Fibroblast of gingiva (primary cell): Measurements from ENCODE around the gene SRRM4.
"Not testable (repeated sequence)": the region's sequence is repeated elsewhere in the genome, so short reads cannot be mapped to it uniquely, and the experiment has no call there.

Source experiments
- DNase-seq: peaks from one replicate; pipeline ENCODE4 v3.0.0-alpha.2; 2011; ENCODE audit warnings: low read depth

The SRRM4 gene

GRCh38 chr12:119011231-119011630 is 29.9 kb downstream of the SRRM4 start:
- DNase-seq: no peak

GRCh38 chr12:119012179-119012578 is 30.8 kb downstream of the SRRM4 start:
- no peak for DNase-seq

GRCh38 chr12:119013023-119013422 is 31.7 kb downstream of the SRRM4 start:
- DNase-seq: no peak

GRCh38 chr12:119014368-119014767 is 33.0 kb downstream of the SRRM4 start:
- DNase-seq: no peak

- no peak for DNase-seq
These were observed 35.4 kb downstream of the SRRM4 start for GRCh38 chr12:119016715-119017114.

GRCh38 chr12:119019166-119019565 is 37.8 kb downstream of the SRRM4 start:
- no peak for DNase-seq

GRCh38 chr12:119020406-119021360 is 39.3 kb downstream of the SRRM4 start:
- no peak for DNase-seq

- DNase-seq: no peak
These were observed 43.0 kb downstream of the SRRM4 start for GRCh38 chr12:119024356-119024755.

GRCh38 chr12:119025786-119026185 is 44.4 kb downstream of the SRRM4 start:
- DNase-seq: no peak

- DNase-seq: not testable (repeated sequence)
These were observed 52.0 kb downstream of the SRRM4 start for GRCh38 chr12:119033332-119033731.

GRCh38 chr12:119036878-119037825 is 55.8 kb downstream of the SRRM4 start:
- DNase-seq: no peak

GRCh38 chr12:119044094-119044493 is 62.8 kb downstream of the SRRM4 start:
- no peak for DNase-seq

- DNase-seq: no peak
These were observed 66.3 kb downstream of the SRRM4 start for GRCh38 chr12:119047641-119048040.

- DNase-seq: no peak
These were observed 69.3 kb downstream of the SRRM4 start for GRCh38 chr12:119050663-119051062.

- no peak for DNase-seq
These were observed 70.1 kb downstream of the SRRM4 start for GRCh38 chr12:119051474-119051873.

- no peak for DNase-seq
These were observed 70.7 kb downstream of the SRRM4 start for GRCh38 chr12:119052001-119052400.

- no peak for DNase-seq
These were observed 74.6 kb downstream of the SRRM4 start for GRCh38 chr12:119055977-119056376.

GRCh38 chr12:119060847-119061796 is 79.8 kb downstream of the SRRM4 start:
- DNase-seq: no peak

GRCh38 chr12:119068129-119068856 is 87.0 kb downstream of the SRRM4 start:
- DNase-seq: no peak

GRCh38 chr12:119069147-119069642 is 87.9 kb downstream of the SRRM4 start:
- no peak for DNase-seq

- DNase-seq: no peak
These were observed 89.8 kb downstream of the SRRM4 start for GRCh38 chr12:119071176-119071575.
